HCT116 (cell line): Measurements from ENCODE around the gene CERS5. TPM values are rescaled to one million over a fixed set of nuclear protein-coding genes. Genes with fewer than 3 reads are reported as not detected.

Experiments
- ATAC-seq: fragments of 200-7000 bp; cut with Tn5 transposase; 2 replicates; pipeline ENCODE4 v1.9.1; 2020; ENCODE audit warnings: mild to moderate bottlenecking, moderate library complexity
- BruUV-seq: library from RNA; stranded (reverse); fragments of 400-500 nt; replicated peaks from 2 replicates; lab custom pipeline; 2021; lab: Mats Ljungman, UMichigan
- CTCF ChIA-PET: fragments of 300-600 bp; sonication (Branson Sonifier 250); formaldehyde crosslinking; loops from one replicate; lab custom pipeline; 2021; ENCODE audit warnings: antibody characterized with exemption; lab: Charles Lee
- POLR2A ChIA-PET: fragments of 300-600, 350-600 bp; sonication (Branson Sonifier 250); formaldehyde crosslinking; loops from one replicate; lab custom pipeline; 2021; ENCODE audit warnings: antibody characterized with exemption; lab: Charles Lee
- RAD21 ChIA-PET, 2 experiments: fragments of 300-600 bp; sonication (Branson Sonifier 250); formaldehyde crosslinking; loops; one replicate each; lab custom pipeline; 2023; ENCODE audit warnings: low total read pairs in 2 of 2; ENCODE audit not compliant: uncharacterized antibody in 2 of 2, unreplicated experiment in 2 of 2, low non-redundant PET in 1 of 2; lab: Charles Lee
- DNase-seq: peaks from one replicate; pipeline ENCODE4 v3.0.0-alpha.2; 2010; ENCODE audit warnings: low read depth, low spot score
- H2AFZ ChIP-seq: fragments of 200-600 bp; shearing (Covaris generic), sonication (generic); 2 replicates; pipeline ENCODE4 v1.6.1; 2017; ENCODE audit warnings: low read depth, mixed run types, mixed read lengths, antibody characterized with exemption, low read length; ENCODE audit not compliant: poor library complexity, severe bottlenecking
- H3K27ac ChIP-seq: 2 replicates; pipeline ENCODE4 v1.5.1; 2012; ENCODE audit warnings: low read depth, low read length
- H3K27me3 ChIP-seq: fragments of 200-600 bp; sonication (generic); 2 replicates; pipeline ENCODE4 v1.6.1; 2016; ENCODE audit warnings: mixed run types, low read length, mixed read lengths; ENCODE audit not compliant: insufficient read depth
- H3K36me3 ChIP-seq, 2 experiments: fragments of 200-500 bp in 1 of 2; fragments of 200-600 bp in 1 of 2; sonication (Bioruptor generic) in 1 of 2; sonication (generic) in 1 of 2; 2 replicates each; pipeline versions ENCODE4 v1.5.1 to v1.6.1; 2014 to 2016; ENCODE audit warnings: low read length in 2 of 2, inconsistent platforms in 1 of 2, mixed read lengths in 1 of 2, mixed run types in 1 of 2; ENCODE audit not compliant: insufficient read depth in 2 of 2, control insufficient read depth in 1 of 2
- H3K4me1 ChIP-seq, 2 experiments: fragments of 200-600 bp in 1 of 2; sonication (generic) in 1 of 2; 2 replicates each; pipeline versions ENCODE4 v1.5.1 to v1.6.1; 2012 to 2017; ENCODE audit warnings: low read length in 2 of 2, inconsistent platforms in 1 of 2, mild to moderate bottlenecking in 1 of 2, mixed read lengths in 1 of 2, mixed run types in 1 of 2, moderate library complexity in 1 of 2; ENCODE audit not compliant: insufficient read depth in 2 of 2, control insufficient read depth in 1 of 2
- H3K4me2 ChIP-seq: fragments of 200-600 bp; sonication (generic); 2 replicates; pipeline ENCODE4 v1.6.1; 2017; ENCODE audit warnings: mixed run types, low read length, mixed read lengths
- H3K4me3 ChIP-seq, 2 experiments: fragments of 200-600 bp in 1 of 2; sonication (generic) in 1 of 2; replicated peaks in 1 of 2; 2 replicates each; pipeline ENCODE4 v1.5.1; 2011 to 2016; ENCODE audit warnings: low read length in 2 of 2, control low read depth in 1 of 2, low read depth in 1 of 2, mild to moderate bottlenecking in 1 of 2, mixed read lengths in 1 of 2, mixed run types in 1 of 2
- H3K79me2 ChIP-seq: fragments of 200-600 bp; sonication (generic); 2 replicates; pipeline ENCODE4 v1.6.1; 2017; ENCODE audit warnings: mild to moderate bottlenecking, mixed run types, low read length, moderate library complexity, mixed read lengths; ENCODE audit not compliant: insufficient read depth
- H3K9ac ChIP-seq: fragments of 200-600 bp; sonication (generic); 2 replicates; pipeline ENCODE4 v1.6.1; 2016; ENCODE audit warnings: low read length, mixed read lengths
- H3K9me2 ChIP-seq: fragments of 200-600 bp; sonication (generic), shearing (Covaris generic); 2 replicates; pipeline ENCODE4 v1.6.1; 2017; ENCODE audit warnings: mixed run types, mild to moderate bottlenecking, moderate library complexity; ENCODE audit not compliant: insufficient read depth
- H3K9me3 ChIP-seq, 2 experiments: fragments of 200-500 bp in 1 of 2; fragments of 200-600 bp in 1 of 2; sonication (Bioruptor generic) in 1 of 2; sonication (generic) in 1 of 2; 2 replicates each; pipeline ENCODE4 v1.6.1; 2014 to 2017; ENCODE audit warnings: low read length in 2 of 2, mixed read lengths in 2 of 2, inconsistent platforms in 1 of 2, low read depth in 1 of 2, mild to moderate bottlenecking in 1 of 2, mixed run types in 1 of 2, moderate library complexity in 1 of 2; ENCODE audit not compliant: control insufficient read depth in 1 of 2, insufficient read depth in 1 of 2
- H4K20me1 ChIP-seq: fragments of 200-600 bp; sonication (generic), shearing (Covaris generic); 2 replicates; pipeline ENCODE4 v1.6.1; 2017; ENCODE audit warnings: mixed run types, mild to moderate bottlenecking, moderate library complexity; ENCODE audit not compliant: insufficient read depth
- EZH2 ChIP-seq: fragments of 200-600 bp; sonication (generic); IDR thresholded peaks from 2 replicates; pipeline ENCODE4 v1.6.1; 2017; ENCODE audit warnings: antibody characterized with exemption, mixed run types
- EZH2phosphoT487 ChIP-seq: fragments of 200-600 bp; IDR thresholded peaks from 2 replicates; pipeline ENCODE4 v1.6.1; 2018; ENCODE audit warnings: antibody characterized with exemption, borderline replicate concordance
- JUND ChIP-seq: IDR thresholded peaks from 2 replicates; pipeline ENCODE4 v1.6.1; 2012
- POLR2A ChIP-seq: IDR thresholded peaks from 2 replicates; pipeline ENCODE4 v1.7.0; 2011; ENCODE audit warnings: borderline replicate concordance; ENCODE audit not compliant: insufficient read depth, insufficient read length; ENCODE audit errors: extremely low read depth
- SIN3A ChIP-seq: IDR thresholded peaks from 2 replicates; pipeline ENCODE4 v1.6.1; 2012; ENCODE audit warnings: low read depth
- SP1 ChIP-seq: IDR thresholded peaks from 2 replicates; pipeline ENCODE4 v1.6.1; 2012; ENCODE audit warnings: low read depth
- TCF7L2 ChIP-seq: IDR thresholded peaks from 2 replicates; pipeline ENCODE4 v1.7.0; 2011; ENCODE audit warnings: borderline replicate concordance, inconsistent platforms; ENCODE audit not compliant: insufficient read depth, insufficient read length; ENCODE audit errors: extremely low read depth
- YY1 ChIP-seq: IDR thresholded peaks from 2 replicates; pipeline ENCODE4 v1.6.1; 2011; ENCODE audit warnings: low read length, low read depth, moderate library complexity, mild to moderate bottlenecking; ENCODE audit not compliant: insufficient replicate concordance; ENCODE audit errors: extremely low read depth
- intact Hi-C: fragments of 100-400 bp; cut with micrococcal nuclease; formaldehyde crosslinking; loops from 2 replicates; pipeline ENCODE4 v1.10.0; 2022
- total RNA-seq: library from RNA; stranded (reverse); gene quantifications from one replicate; pipeline ENCODE4 v1.2.1, GENCODE V29; 2021; ENCODE audit not compliant: unreplicated experiment
- TF ChIP-seq, protein P1 (sequence below): IDR thresholded peaks from 2 replicates; pipeline ENCODE4 v1.6.1; 2012
- TF ChIP-seq, protein P2 (sequence below): IDR thresholded peaks from 2 replicates; pipeline ENCODE4 v1.6.1; 2011; ENCODE audit warnings: mild to moderate bottlenecking, low read length, moderate library complexity; ENCODE audit not compliant: insufficient replicate concordance; ENCODE audit errors: extremely low read depth
- TF ChIP-seq, protein P3 (sequence below): IDR thresholded peaks from 2 replicates; pipeline ENCODE4 v1.6.1; 2012

Gene CERS5
- total RNA-seq, 1 experiment from 2014 or later, result 33.4 TPM

DNA sequence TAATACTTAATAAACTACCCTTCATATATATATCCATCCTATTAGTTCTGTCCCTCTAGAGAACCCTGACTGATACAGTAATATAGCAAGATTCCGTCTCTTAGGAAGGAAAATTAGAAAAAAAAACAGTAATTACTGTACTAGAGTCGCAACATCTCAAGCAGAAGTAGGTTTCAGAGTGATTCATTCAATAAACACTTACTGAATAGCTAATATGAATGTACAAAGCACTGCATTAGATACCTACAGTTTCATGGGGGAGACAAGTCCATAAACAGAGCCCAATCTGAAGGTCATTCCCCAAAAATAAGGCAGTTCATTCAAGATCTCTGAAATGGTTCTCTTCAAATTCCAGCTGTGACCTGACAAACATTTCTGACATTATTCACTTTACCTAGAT, 9.9 kb downstream of the CERS5 start:
- Histone ChIP-seq H3K36me3 (no peaks in the 10 kb centered on the region), H3K79me2 (peaks cover 12% of the 10 kb centered on the region; the same call in 1 of the 2 replicates), H3K4me3 (no peak overlapping the region), H3K9ac (no peak overlapping the region), H3K9me3 (no peaks in the 10 kb centered on the region), H3K4me2 (no peak overlapping the region), H3K27ac (no peak overlapping the region), H3K27me3 (no peaks in the 10 kb centered on the region), H4K20me1 (no peaks in the 10 kb centered on the region), H3K4me1 (peaks cover 0 to 4% of the 10 kb centered on the region in 2 experiments; a peak in 1 of 4 replicates), H2AFZ (no peak overlapping the region), H3K9me2 (no peaks in the 10 kb centered on the region)
- intact Hi-C loops, result no loop called here
- no TSS peak for BruUV-seq
- ChIA-PET RAD21 (no interaction called here), CTCF (interaction anchor here (1.8 kb wide), 1 partner anchor 45 kb away, joined by 4 read pairs; the partner anchor contains the start of gene COX14), POLR2A (no interaction called here)
- ATAC-seq, result no peak
- DNase-seq, result no peak
- no peak for TF ChIP-seq EZH2phosphoT487
- TF ChIP-seq JUND, result no peak
- no peak for TF ChIP-seq SP1
- no peak for TF ChIP-seq POLR2A
- TF ChIP-seq EZH2, result no peak
- TF ChIP-seq SIN3A, result no peak
- TF ChIP-seq, protein P1, sequence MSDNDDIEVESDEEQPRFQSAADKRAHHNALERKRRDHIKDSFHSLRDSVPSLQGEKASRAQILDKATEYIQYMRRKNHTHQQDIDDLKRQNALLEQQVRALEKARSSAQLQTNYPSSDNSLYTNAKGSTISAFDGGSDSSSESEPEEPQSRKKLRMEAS, result no peak
- TF ChIP-seq, protein P2, sequence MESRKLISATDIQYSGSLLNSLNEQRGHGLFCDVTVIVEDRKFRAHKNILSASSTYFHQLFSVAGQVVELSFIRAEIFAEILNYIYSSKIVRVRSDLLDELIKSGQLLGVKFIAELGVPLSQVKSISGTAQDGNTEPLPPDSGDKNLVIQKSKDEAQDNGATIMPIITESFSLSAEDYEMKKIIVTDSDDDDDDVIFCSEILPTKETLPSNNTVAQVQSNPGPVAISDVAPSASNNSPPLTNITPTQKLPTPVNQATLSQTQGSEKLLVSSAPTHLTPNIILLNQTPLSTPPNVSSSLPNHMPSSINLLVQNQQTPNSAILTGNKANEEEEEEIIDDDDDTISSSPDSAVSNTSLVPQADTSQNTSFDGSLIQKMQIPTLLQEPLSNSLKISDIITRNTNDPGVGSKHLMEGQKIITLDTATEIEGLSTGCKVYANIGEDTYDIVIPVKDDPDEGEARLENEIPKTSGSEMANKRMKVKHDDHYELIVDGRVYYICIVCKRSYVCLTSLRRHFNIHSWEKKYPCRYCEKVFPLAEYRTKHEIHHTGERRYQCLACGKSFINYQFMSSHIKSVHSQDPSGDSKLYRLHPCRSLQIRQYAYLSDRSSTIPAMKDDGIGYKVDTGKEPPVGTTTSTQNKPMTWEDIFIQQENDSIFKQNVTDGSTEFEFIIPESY, result no peak
- TF ChIP-seq TCF7L2, result no peak
- TF ChIP-seq YY1, result no peak
- TF ChIP-seq, protein P3, sequence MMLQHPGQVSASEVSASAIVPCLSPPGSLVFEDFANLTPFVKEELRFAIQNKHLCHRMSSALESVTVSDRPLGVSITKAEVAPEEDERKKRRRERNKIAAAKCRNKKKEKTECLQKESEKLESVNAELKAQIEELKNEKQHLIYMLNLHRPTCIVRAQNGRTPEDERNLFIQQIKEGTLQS, result no peak
